Measurements from ENCODE around the gene PPP1R2. TPM values are rescaled to one million over a fixed set of nuclear protein-coding genes. Genes with fewer than 3 reads are reported as not detected.
"Not testable (repeated sequence)": the region's sequence is repeated elsewhere in the genome, so short reads cannot be mapped to it uniquely, and the experiment has no call there.

Gene PPP1R2
- total RNA-seq = 10 to 100 TPM; 24.2 to 30.7 TPM
- polyA plus RNA-seq (2013, experiment 1 of 2) = 32.5 TPM
- 33.1 TPM for polyA plus RNA-seq (2013, experiment 2 of 2)
- long read RNA-seq, experiment 1, transcript PPP1R2-206 (6 exons, 3,450 nt) = major isoform, 13 of 20 reads
- long read RNA-seq, experiment 1, partial matches to known transcripts = 2 of 20 reads
- long read RNA-seq, experiment 1, other reads (novel, unspliced or antisense) = 4 of 20 reads
- long read RNA-seq, experiment 2, transcript PPP1R2-206 (6 exons, 3,450 nt) = major isoform, 69 of 79 reads
- long read RNA-seq, experiment 2, partial matches to known transcripts = 2 of 79 reads
- long read RNA-seq, experiment 2, other reads (novel, unspliced or antisense) = 7 of 79 reads
- long read RNA-seq, experiment 3, transcript PPP1R2-206 (6 exons, 3,450 nt) = major isoform, 199 of 219 reads
- long read RNA-seq, experiment 3, partial matches to known transcripts = 5 of 219 reads
- long read RNA-seq, experiment 3, other reads (novel, unspliced or antisense) = 12 of 219 reads
- long read RNA-seq, experiment 4, transcript PPP1R2-206 (6 exons, 3,450 nt) = major isoform, 30 of 40 reads
- long read RNA-seq, experiment 4, partial matches to known transcripts = 3 of 40 reads
- long read RNA-seq, experiment 4, other reads (novel, unspliced or antisense) = 4 of 40 reads

DNA sequence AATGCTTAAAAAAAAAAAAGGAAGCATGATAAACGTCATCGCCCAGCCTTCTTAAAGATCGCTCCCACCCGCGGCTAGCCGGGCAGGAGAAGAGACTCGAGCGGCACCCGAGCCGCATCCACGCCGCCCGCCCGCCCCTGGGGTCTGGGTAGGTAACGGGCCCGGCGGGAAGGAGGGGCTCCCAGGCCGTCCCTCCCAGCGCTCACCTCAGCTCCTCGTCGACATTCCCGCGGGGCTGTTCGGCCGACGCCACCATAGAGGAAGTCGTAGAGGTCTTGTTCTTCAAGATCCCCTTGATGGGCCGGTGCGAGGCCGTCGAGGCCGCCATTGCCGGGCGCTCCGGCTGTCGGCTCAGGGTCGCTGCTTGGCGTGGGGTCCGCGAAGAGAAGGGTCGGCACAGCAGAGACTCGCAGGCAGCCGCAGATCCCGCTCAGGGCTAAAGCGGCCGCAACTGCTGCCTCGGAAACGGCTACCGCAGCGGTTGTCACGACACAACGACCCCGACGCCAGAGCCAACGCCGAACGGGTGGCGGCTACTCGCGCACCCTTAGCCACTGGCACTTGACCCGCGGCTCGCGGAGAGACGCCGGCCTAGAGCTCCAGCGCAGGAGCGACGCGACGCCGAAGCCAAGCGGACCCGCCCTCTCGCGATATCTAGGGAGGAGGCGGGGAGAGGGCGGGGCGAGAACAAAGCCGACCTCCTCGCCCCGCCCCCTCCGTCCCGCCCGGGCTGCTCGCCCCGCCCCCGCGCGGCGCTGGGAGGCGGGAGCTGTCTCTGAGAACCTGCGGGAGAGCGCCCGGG lies at the start of gene PPP1R2:
PPP1R2 (minus strand) TSS at position 628 of the 802 bp plus-strand sequence; CDS start at position 328, 300 bp downstream.
- DNase-seq = peak; percentile 96
- Mint-ChIP-seq H3K27ac (peak within 1 kb of the TSS; percentile 89), H3K4me1 (peaks cover 27% of the 10 kb centered on the region), H3K27me3 (ENCODE audit: insufficient read depth) (peaks cover 29% of the 10 kb centered on the region), H3K36me3 (ENCODE audit: low read depth) (no peaks in the 10 kb centered on the region), H3K4me3 (peak within 1 kb of the TSS; percentile 81), H3K9me3 (no peaks in the 10 kb centered on the region)
- H3K4me3 ChIP-seq (ENCODE audit: low read length) = peak within 1 kb of the TSS; percentile 93
- H3K9me3 ChIP-seq (ENCODE audit: control insufficient read depth, low read length) = no peaks in the 10 kb centered on the region
- WGBS, 2 experiments (ENCODE audit: insufficient coverage in 1 of 2, insufficient read length in 1 of 2) = 0% methylated on average over 6 to 95 of the region's 95 CpGs
- H3K36me3 ChIP-seq (ENCODE audit: control insufficient read depth, insufficient read depth, low read length) = no peaks in the 10 kb centered on the region
- peak within 1 kb of the TSS; percentile 83 for H3K9ac ChIP-seq (ENCODE audit: extremely low read depth, low read length, poor library complexity, severe bottlenecking)
- TF ChIP-seq, protein P1, sequence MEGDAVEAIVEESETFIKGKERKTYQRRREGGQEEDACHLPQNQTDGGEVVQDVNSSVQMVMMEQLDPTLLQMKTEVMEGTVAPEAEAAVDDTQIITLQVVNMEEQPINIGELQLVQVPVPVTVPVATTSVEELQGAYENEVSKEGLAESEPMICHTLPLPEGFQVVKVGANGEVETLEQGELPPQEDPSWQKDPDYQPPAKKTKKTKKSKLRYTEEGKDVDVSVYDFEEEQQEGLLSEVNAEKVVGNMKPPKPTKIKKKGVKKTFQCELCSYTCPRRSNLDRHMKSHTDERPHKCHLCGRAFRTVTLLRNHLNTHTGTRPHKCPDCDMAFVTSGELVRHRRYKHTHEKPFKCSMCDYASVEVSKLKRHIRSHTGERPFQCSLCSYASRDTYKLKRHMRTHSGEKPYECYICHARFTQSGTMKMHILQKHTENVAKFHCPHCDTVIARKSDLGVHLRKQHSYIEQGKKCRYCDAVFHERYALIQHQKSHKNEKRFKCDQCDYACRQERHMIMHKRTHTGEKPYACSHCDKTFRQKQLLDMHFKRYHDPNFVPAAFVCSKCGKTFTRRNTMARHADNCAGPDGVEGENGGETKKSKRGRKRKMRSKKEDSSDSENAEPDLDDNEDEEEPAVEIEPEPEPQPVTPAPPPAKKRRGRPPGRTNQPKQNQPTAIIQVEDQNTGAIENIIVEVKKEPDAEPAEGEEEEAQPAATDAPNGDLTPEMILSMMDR (conservative IDR thresholded peaks at IDR 0.05) = no peak
- peak within 1 kb of the TSS; percentile 75 for H3K27ac ChIP-seq (ENCODE audit: low read depth, low read length)
- H3K27me3 ChIP-seq (ENCODE audit: control insufficient read depth, insufficient read depth, low read length, poor library complexity, severe bottlenecking) = peaks cover 13% of the 10 kb centered on the region
- H3K4me1 ChIP-seq (ENCODE audit: control insufficient read depth, insufficient read depth, low read length) = peaks cover 3% of the 10 kb centered on the region

DNA sequence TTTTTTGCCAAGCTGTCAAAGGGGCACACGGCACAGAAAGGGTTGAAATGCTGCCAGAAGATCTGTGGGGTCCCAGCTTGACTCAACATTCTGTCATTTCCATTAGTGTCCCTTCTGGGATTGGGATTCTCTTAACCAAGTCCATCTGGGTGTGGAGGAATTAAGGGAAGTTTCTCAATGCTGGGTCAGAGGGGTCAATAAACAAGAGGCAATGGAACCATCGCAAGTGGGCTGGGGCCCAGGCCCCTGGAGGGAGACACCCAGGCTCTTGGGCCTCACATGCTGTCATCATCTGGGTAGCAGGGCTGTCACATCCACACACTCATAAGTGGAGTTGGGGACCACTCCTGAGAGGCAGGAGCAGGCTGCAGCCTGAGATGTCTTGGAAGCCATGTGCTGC lies 48.7 kb upstream of the PPP1R2 start:
- Histone ChIP-seq H3K4me3 (ENCODE audit: low read length) (no peak overlapping the region), H3K9me3 (ENCODE audit: control insufficient read depth, low read length) (peaks cover 22% of the 10 kb centered on the region), H3K27me3 (ENCODE audit: control insufficient read depth, insufficient read depth, low read length, poor library complexity, severe bottlenecking) (no peaks in the 10 kb centered on the region), H3K27ac (ENCODE audit: low read depth, low read length) (no peak overlapping the region), H3K9ac (ENCODE audit: extremely low read depth, low read length, poor library complexity, severe bottlenecking) (no peak overlapping the region), H3K36me3 (ENCODE audit: control insufficient read depth, insufficient read depth, low read length) (no peaks in the 10 kb centered on the region), H3K4me1 (ENCODE audit: control insufficient read depth, insufficient read depth, low read length) (no peaks in the 10 kb centered on the region)
- TF ChIP-seq, protein P1 (conservative IDR thresholded peaks at IDR 0.05) = no peak
- Mint-ChIP-seq H3K36me3 (ENCODE audit: low read depth) (no peaks in the 10 kb centered on the region), H3K9me3 (no peaks in the 10 kb centered on the region), H3K27me3 (ENCODE audit: insufficient read depth) (peaks cover 5% of the 10 kb centered on the region), H3K4me1 (no peaks in the 10 kb centered on the region), H3K4me3 (no peak overlapping the region), H3K27ac (no peak overlapping the region)
- 89 to 91% methylated on average over 1 to 2 of the region's 2 CpGs for WGBS, 2 experiments (ENCODE audit: insufficient coverage in 1 of 2, insufficient read length in 1 of 2)
- DNase-seq = no peak

DNA sequence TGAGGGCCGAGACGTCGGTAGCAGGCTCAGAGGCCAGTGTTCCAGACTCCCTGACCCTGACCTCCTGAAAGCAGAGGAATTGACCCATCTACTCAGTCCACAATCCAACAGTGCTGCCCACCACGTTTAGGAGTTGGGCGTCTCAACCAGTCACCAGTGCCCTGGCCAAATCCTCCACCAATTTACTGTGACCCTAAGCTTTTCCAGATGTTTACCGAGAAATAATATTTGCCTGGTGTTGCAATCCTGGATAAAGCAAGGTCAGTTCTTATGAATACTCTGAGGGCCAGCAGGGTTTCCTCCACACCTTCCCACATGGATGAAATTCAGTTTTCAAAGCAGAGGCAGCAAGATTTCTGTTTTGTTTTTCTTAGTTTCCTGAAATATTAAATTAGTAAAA lies 48.1 kb upstream of the PPP1R2 start:
- no peaks in the 10 kb centered on the region for H3K36me3 Mint-ChIP-seq (ENCODE audit: low read depth)
- H3K27ac Mint-ChIP-seq = no peak overlapping the region
- TF ChIP-seq, protein P1 (conservative IDR thresholded peaks at IDR 0.05) = no peak
- Histone ChIP-seq H3K36me3 (ENCODE audit: control insufficient read depth, insufficient read depth, low read length) (no peaks in the 10 kb centered on the region), H3K9me3 (ENCODE audit: control insufficient read depth, low read length) (peaks cover 22% of the 10 kb centered on the region), H3K4me1 (ENCODE audit: control insufficient read depth, insufficient read depth, low read length) (no peaks in the 10 kb centered on the region), H3K27me3 (ENCODE audit: control insufficient read depth, insufficient read depth, low read length, poor library complexity, severe bottlenecking) (no peaks in the 10 kb centered on the region), H3K27ac (ENCODE audit: low read depth, low read length) (no peak overlapping the region), H3K4me3 (ENCODE audit: low read length) (no peak overlapping the region), H3K9ac (ENCODE audit: extremely low read depth, low read length, poor library complexity, severe bottlenecking) (no peak overlapping the region)
- WGBS, 2 experiments (ENCODE audit: insufficient coverage in 1 of 2, insufficient read length in 1 of 2) = 89 to 90% methylated on average over 3 to 6 of the region's 6 CpGs
- H3K27me3 Mint-ChIP-seq (ENCODE audit: insufficient read depth) = peaks cover 5% of the 10 kb centered on the region
- DNase-seq = no peak
- H3K4me1 Mint-ChIP-seq = no peaks in the 10 kb centered on the region
- no peaks in the 10 kb centered on the region for H3K9me3 Mint-ChIP-seq
- no peak overlapping the region for H3K4me3 Mint-ChIP-seq

GRCh38 chr3:195590381-195590780 lies 47.3 kb upstream of the PPP1R2 start:
- not testable (repeated sequence) for H3K4me1 Mint-ChIP-seq; H3K27ac Mint-ChIP-seq; H3K36me3 ChIP-seq (ENCODE audit: control insufficient read depth, insufficient read depth, low read length); H3K9ac ChIP-seq (ENCODE audit: extremely low read depth, low read length, poor library complexity, severe bottlenecking); H3K27me3 ChIP-seq (ENCODE audit: control insufficient read depth, insufficient read depth, low read length, poor library complexity, severe bottlenecking); DNase-seq; H3K4me3 Mint-ChIP-seq; H3K9me3 Mint-ChIP-seq; H3K27ac ChIP-seq (ENCODE audit: low read depth, low read length); H3K36me3 Mint-ChIP-seq (ENCODE audit: low read depth); H3K27me3 Mint-ChIP-seq (ENCODE audit: insufficient read depth); H3K4me3 ChIP-seq (ENCODE audit: low read length); H3K4me1 ChIP-seq (ENCODE audit: control insufficient read depth, insufficient read depth, low read length)
- peaks cover 22% of the 10 kb centered on the region for H3K9me3 ChIP-seq (ENCODE audit: control insufficient read depth, low read length)
- 92 to 95% methylated on average over 2 of the region's 2 CpGs for WGBS, 2 experiments (ENCODE audit: insufficient coverage in 1 of 2, insufficient read length in 1 of 2)
